ENCODE measurements around the gene ELL. TPM values are rescaled to one million over a fixed set of nuclear protein-coding genes. Genes with fewer than 3 reads are reported as not detected.

The ELL gene
- total and polyA plus RNA-seq, 3 donors from 2014 or later, result 48.0 to 76.1 (median 75.8) TPM

DNA sequence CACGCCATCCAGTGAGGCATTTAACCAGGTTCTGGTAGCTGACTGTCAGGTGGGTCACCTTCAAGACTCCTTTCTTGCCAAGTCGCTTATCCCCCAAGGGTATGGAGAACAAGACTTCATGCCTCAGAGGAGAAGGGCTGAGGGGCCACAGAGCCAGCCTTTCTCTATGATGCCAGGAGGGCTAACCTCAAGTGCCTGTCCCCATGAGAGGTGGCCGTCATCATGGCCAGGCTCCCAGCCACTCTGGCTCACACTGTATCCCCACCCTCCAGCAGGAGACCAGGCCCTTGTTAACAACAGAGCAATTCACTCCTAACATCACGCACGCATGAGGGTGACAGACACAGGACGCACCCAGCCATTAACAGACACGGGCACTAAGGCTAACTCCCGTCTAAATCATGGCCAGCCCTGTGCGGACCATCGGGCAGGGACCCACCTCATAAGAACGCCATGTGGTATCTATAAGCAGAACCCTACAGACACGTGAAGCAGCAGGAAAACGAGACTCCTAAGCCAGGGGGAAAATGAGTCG lies 45.3 kb downstream of the ELL start:
- TF ChIP-seq POLR2A (IDR thresholded peaks at IDR 0.05), result no peak
- TF ChIP-seq, protein P1, sequence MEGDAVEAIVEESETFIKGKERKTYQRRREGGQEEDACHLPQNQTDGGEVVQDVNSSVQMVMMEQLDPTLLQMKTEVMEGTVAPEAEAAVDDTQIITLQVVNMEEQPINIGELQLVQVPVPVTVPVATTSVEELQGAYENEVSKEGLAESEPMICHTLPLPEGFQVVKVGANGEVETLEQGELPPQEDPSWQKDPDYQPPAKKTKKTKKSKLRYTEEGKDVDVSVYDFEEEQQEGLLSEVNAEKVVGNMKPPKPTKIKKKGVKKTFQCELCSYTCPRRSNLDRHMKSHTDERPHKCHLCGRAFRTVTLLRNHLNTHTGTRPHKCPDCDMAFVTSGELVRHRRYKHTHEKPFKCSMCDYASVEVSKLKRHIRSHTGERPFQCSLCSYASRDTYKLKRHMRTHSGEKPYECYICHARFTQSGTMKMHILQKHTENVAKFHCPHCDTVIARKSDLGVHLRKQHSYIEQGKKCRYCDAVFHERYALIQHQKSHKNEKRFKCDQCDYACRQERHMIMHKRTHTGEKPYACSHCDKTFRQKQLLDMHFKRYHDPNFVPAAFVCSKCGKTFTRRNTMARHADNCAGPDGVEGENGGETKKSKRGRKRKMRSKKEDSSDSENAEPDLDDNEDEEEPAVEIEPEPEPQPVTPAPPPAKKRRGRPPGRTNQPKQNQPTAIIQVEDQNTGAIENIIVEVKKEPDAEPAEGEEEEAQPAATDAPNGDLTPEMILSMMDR (IDR thresholded peaks at IDR 0.05), result no peak
- WGBS, 2 donors, result 92 to 99% methylated on average over 12 to 14 of the region's 14 CpGs
- no peaks in the 10 kb centered on the region for H3K9me3 ChIP-seq
- peaks cover 36% of the 10 kb centered on the region for H3K4me1 ChIP-seq
- intact Hi-C loops (cut with DNase I; ENCODE audit: low total_unique reads), result no loop called here
- no peak for DNase-seq
- no peak overlapping the region for H3K27ac ChIP-seq
- no peak overlapping the region for H3K4me3 ChIP-seq
- no peaks in the 10 kb centered on the region for H3K36me3 ChIP-seq (ENCODE audit: low read depth, missing control alignments)
- no peaks in the 10 kb centered on the region for H3K27me3 ChIP-seq

DNA sequence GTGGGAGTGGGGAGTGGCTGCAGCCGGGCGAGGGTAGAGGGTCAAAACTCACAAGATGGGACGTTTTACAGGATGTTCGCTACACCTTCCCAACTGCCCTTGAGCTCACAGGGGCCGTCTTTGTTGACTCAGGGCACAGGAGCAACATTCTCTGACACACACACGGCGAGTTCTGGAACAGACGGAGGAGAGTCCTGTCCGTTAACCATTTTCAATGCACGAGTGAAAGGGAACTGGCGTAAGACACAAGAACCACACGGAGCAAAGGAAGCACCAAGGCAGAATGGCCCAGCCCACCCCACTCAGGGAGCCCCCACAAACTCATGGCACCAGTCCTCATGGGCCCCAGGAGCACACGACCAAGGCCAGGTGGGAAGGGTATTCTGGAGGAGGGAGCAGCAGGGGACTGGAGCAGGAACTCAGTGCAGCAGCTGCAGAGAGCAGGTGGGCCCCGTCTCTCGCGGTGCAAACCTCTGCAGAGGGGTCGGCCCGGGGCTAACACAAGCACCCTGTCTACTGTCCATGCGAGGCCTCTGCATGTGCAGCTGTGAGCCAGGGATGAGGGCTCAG lies 46.0 kb downstream of the ELL start:
- DNase-seq, result no peak

DNA sequence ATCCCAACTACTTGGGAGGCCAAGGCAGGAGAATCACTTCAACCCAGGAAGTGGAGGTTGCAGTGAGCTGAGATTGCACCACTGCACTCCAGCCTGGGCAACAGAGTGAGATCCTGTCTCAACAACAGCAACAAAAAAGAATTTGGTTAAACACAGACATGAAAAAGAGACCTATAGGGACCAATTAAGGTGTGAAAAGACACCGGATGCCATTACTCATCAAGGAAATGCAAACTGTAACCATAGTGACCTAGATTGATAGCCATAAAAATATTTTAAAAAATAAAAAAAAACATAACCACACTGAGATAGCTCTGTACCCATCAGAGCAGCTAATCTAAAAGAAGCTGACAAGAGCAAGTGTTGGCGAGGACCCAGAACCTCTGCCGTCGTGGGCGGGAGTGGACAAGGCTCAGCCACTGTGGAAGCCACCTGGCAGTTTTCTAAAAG lies 46.8 kb downstream of the ELL start:
- Histone ChIP-seq H3K36me3 (ENCODE audit: low read depth, missing control alignments) (no peaks in the 10 kb centered on the region), H3K9me3 (no peaks in the 10 kb centered on the region), H3K27ac (no peak overlapping the region), H3K4me1 (peaks cover 33% of the 10 kb centered on the region), H3K27me3 (no peaks in the 10 kb centered on the region), H3K4me3 (no peak overlapping the region)
- WGBS, 2 donors, result 55 to 73% methylated on average over 5 of the region's 5 CpGs
- intact Hi-C loops (cut with DNase I; ENCODE audit: low total_unique reads), result no loop called here
- DNase-seq, result no peak
- TF ChIP-seq POLR2A (IDR thresholded peaks at IDR 0.05), result no peak
- TF ChIP-seq, protein P1 (IDR thresholded peaks at IDR 0.05), result no peak

More for the DNA sequence above, 46.0 kb downstream of the ELL start:
- Histone ChIP-seq H3K4me1 (peaks cover 36% of the 10 kb centered on the region), H3K4me3 (no peak overlapping the region), H3K36me3 (ENCODE audit: low read depth, missing control alignments) (no peaks in the 10 kb centered on the region), H3K27ac (no peak overlapping the region), H3K9me3 (no peaks in the 10 kb centered on the region), H3K27me3 (no peaks in the 10 kb centered on the region)
- WGBS, 2 donors, result 81 to 90% methylated on average over 15 to 19 of the region's 19 CpGs
- TF ChIP-seq, protein P1 (IDR thresholded peaks at IDR 0.05), result no peak
- TF ChIP-seq POLR2A (IDR thresholded peaks at IDR 0.05), result no peak
- intact Hi-C loops (cut with DNase I; ENCODE audit: low total_unique reads), result no loop called here

DNA sequence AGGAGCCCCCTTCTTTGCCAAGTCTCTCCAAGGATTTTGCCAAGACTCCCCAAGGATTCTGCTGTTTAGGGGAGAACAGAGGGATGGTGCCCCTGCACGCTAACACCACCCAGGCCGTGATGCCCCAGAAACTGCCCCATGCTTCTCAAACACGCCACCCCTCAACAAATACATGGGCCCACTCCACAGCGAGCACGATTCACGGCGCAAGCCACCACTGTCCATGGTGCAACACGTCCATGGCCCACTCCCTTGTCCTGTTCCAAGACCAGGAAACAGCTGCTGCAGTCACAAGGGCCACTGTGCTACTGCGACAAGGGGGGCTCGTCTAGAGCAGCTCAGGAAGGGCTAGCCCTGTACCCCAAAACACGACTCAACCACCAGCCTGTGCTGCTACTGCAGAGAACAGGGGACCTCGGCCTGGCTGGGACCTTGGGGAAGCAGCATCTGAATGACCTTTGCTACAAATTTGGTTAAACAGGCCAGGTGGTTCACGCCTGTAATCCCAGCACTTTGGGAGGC lies 47.4 kb downstream of the ELL start:
- Histone ChIP-seq H3K27ac (no peak overlapping the region), H3K4me3 (no peak overlapping the region), H3K36me3 (ENCODE audit: low read depth, missing control alignments) (no peaks in the 10 kb centered on the region), H3K27me3 (no peaks in the 10 kb centered on the region), H3K9me3 (no peaks in the 10 kb centered on the region), H3K4me1 (peaks cover 33% of the 10 kb centered on the region)
- intact Hi-C loops (cut with DNase I; ENCODE audit: low total_unique reads), result no loop called here
- DNase-seq, result no peak
- 91 to 92% methylated on average over 13 of the region's 13 CpGs for WGBS, 2 donors
- TF ChIP-seq POLR2A (IDR thresholded peaks at IDR 0.05), result no peak
- TF ChIP-seq, protein P1 (IDR thresholded peaks at IDR 0.05), result no peak

DNA sequence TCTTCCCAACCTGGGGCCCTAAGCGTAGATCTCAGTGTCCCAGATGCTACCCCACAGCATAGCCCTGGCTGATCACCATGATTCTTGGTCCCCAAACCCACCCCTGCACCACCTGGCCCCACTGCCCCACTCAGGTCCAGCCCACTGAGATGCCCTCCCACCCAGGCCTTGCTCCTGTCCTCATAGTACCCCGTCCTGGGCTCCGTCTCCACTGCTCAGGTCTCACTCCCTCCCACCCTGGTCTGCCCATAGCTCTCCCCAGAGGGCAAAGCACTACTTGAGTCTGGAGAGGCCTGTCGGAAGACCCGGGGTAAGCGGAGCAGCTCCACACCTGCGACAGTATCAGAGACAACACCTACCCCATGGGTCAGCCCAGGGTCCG lies 48.2 kb downstream of the ELL start:
- no peaks in the 10 kb centered on the region for H3K9me3 ChIP-seq
- intact Hi-C loops (cut with DNase I; ENCODE audit: low total_unique reads), result no loop called here
- no peak overlapping the region for H3K4me3 ChIP-seq
- peaks cover 26% of the 10 kb centered on the region for H3K4me1 ChIP-seq
- DNase-seq, result no peak
- H3K27ac ChIP-seq, result peak overlapping the region in 1 of 2 donors; percentile 68
- TF ChIP-seq, protein P1 (IDR thresholded peaks at IDR 0.05), result no peak
- TF ChIP-seq POLR2A (IDR thresholded peaks at IDR 0.05), result no peak
- WGBS, 2 donors, result 89% methylated on average over 8 of the region's 8 CpGs
- no peaks in the 10 kb centered on the region for H3K27me3 ChIP-seq
- H3K36me3 ChIP-seq (ENCODE audit: low read depth, missing control alignments), result no peaks in the 10 kb centered on the region

Measured in testis (tissue), 3 donors.